Erythroblast (primary cell): ENCODE results near the gene TSC22D2.

ENCODE experiments used
- GATA1 ChIP-seq: IDR thresholded peaks from 2 replicates; pipeline ENCODE4 v1.6.1; 2011; ENCODE audit warnings: low read depth, mild to moderate bottlenecking, control low read depth, low read length, moderate library complexity
- POLR2A ChIP-seq: IDR thresholded peaks from 2 replicates; pipeline ENCODE4 v1.6.1; 2011; ENCODE audit warnings: mild to moderate bottlenecking, low read length

- TF ChIP-seq POLR2A (no peak), GATA1 (no peak)
Observed at GRCh38 chr3:150469031-150469930, 61.2 kb downstream of the TSC22D2 start.
